CD4-positive, CD25-positive, alpha-beta regulatory T cell (primary cell): ENCODE results near the gene FLYWCH1. TPM values are rescaled to one million over a fixed set of nuclear protein-coding genes. Genes with fewer than 3 reads are reported as not detected.
A peak's percentile ranks its signal among the peaks of the same experiment; 100 is the strongest.

Experiments
- ATAC-seq, 2 donors: fragments of 150-1000 bp; cut with Tn5 transposase; one replicate each; pipeline ENCODE4 v1.10.0; 2021; ENCODE audit warnings: low read depth in 2 of 2, moderate number of reproducible peaks in 2 of 2, moderate library complexity in 1 of 2
- DNase-seq, 3 donors: peaks; one replicate each; pipeline versions ENCODE4 v3.0.0 to v3.0.0-alpha.2; 2012 to 2022; ENCODE audit warnings: mixed read lengths in 1 of 3
- H3K27ac ChIP-seq: one replicate; pipeline ENCODE4 v1.7.0; 2013; ENCODE audit warnings: mild to moderate bottlenecking, low read length; ENCODE audit not compliant: insufficient read depth, poor library complexity, severe bottlenecking
- H3K27me3 ChIP-seq: one replicate; pipeline ENCODE4 v1.7.0; 2013; ENCODE audit warnings: low read length; ENCODE audit not compliant: control insufficient read depth, insufficient read depth
- H3K36me3 ChIP-seq: one replicate; pipeline ENCODE4 v1.7.0; 2013; ENCODE audit warnings: mild to moderate bottlenecking, low read length, moderate library complexity; ENCODE audit not compliant: control insufficient read depth, insufficient read depth
- H3K4me1 ChIP-seq: 2 replicates; pipeline ENCODE4 v1.7.0; 2013; ENCODE audit warnings: mild to moderate bottlenecking, low read length; ENCODE audit not compliant: insufficient read depth, control insufficient read depth, poor library complexity, severe bottlenecking
- H3K4me3 ChIP-seq: one replicate; pipeline ENCODE4 v1.7.0; 2013; ENCODE audit warnings: low read depth, mild to moderate bottlenecking, low read length, moderate library complexity
- H3K9me3 ChIP-seq, 2 experiments: 1 replicate in 1 of 2; 2 replicates in 1 of 2; pipeline ENCODE4 v1.7.0; 2013; ENCODE audit warnings: low read length in 2 of 2, mild to moderate bottlenecking in 1 of 2, moderate library complexity in 1 of 2; ENCODE audit not compliant: control insufficient read depth in 2 of 2
- H3K27ac Mint-ChIP-seq, 3 donors: one replicate each; pipeline ENCODE4 v1.8.0; 2020 to 2022; ENCODE audit warnings: mild to moderate bottlenecking in 3 of 3, mixed read lengths in 3 of 3, moderate library complexity in 2 of 3
- H3K27me3 Mint-ChIP-seq: one replicate; pipeline ENCODE4 v1.8.0; 2022; ENCODE audit warnings: mild to moderate bottlenecking, mixed read lengths
- H3K36me3 Mint-ChIP-seq: one replicate; pipeline ENCODE4 v1.8.0; 2020; ENCODE audit warnings: mixed read lengths
- H3K4me1 Mint-ChIP-seq, 4 donors: one replicate each; pipeline ENCODE4 v1.8.0; 2020 to 2022; ENCODE audit warnings: mixed read lengths in 4 of 4, mild to moderate bottlenecking in 1 of 4
- H3K4me3 Mint-ChIP-seq, 4 donors: one replicate each; pipeline ENCODE4 v1.8.0; 2020 to 2022; ENCODE audit warnings: mild to moderate bottlenecking in 4 of 4, mixed read lengths in 4 of 4, moderate library complexity in 3 of 4
- H3K9me3 Mint-ChIP-seq, 7 donors: one replicate each; pipeline ENCODE4 v1.8.0; 2020 to 2022; ENCODE audit warnings: mixed read lengths in 7 of 7, mild to moderate bottlenecking in 3 of 7, moderate library complexity in 2 of 7
- polyA plus RNA-seq, 4 donors: library from polyadenylated mRNA; unstranded; fragments of 300-500 nt; fragmentation: Illumina TruSeq; gene quantifications; one replicate each; pipeline ENCODE4 v1.2.3, GENCODE V29; 2021
- total RNA-seq: library from RNA; stranded (reverse); gene quantifications from one replicate; pipeline ENCODE4 v1.2.3, GENCODE V29; 2022

FLYWCH1 gene
- total and polyA plus RNA-seq, 5 donors from 2014 or later: 6.6 to 74.8 (median 13.1) TPM

DNA sequence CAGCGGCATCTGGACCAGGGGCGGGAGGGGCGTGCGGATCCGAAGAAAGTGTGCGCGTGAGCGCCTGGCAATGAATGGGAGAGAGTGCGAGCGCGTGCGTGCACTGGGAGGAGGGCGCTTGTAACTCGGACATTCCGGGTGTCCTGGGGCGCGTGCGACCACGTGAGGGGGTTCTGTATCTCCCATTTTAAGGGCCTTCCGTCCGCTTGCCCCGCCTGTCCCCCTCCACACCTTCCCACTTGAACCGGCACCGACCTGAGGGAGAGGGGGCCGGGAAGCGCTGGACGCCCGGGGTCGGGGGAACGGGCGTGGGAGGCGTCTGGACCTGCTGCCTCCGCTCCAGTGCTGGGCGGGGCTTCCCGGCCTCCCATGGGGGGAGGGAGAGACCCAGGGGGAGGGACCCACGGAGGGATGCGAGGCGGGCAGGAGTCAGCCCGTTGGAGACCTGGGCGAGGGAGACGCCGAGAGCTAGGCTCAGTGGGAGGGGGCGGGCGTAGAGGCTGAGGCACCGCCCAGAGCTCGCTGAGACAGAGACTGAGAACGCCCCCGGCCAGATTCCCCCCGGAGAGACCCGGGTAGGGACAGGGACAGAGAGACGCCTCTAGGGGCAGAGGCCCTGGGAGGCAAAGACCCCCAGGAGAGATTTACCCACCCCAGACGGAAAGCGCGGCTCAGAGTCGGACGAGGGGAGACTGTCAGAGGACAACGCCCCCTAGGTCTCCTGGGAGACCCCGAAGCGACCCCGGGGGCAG is 52.2 kb downstream of the FLYWCH1 start, which contains the start of gene KREMEN2:
KREMEN2 (plus strand) TSS at position 553 of the 752 bp plus-strand sequence. CDS start 246 bp downstream, outside the sequence.
- Mint-ChIP-seq H3K4me3 (peak within 1 kb of the TSS; percentile 83 to 87 (median 84)), H3K36me3 (no peaks in the 10 kb centered on the region), H3K4me1 (peaks cover 0 to 44% (median 8%) of the 10 kb centered on the region in 4 donors), H3K27ac (peak within 1 kb of the TSS in 2 of 3 donors; percentile 5 to 82), H3K9me3 (peaks cover 0 to 1% (median 0%) of the 10 kb centered on the region in 7 donors), H3K27me3 (peaks cover 49% of the 10 kb centered on the region)
- no peak within 1 kb of the TSS for H3K27ac ChIP-seq
- peaks cover 3% of the 10 kb centered on the region for H3K27me3 ChIP-seq
- no peak within 1 kb of the TSS for H3K4me3 ChIP-seq
- no peaks in the 10 kb centered on the region for H3K9me3 ChIP-seq
- peaks cover 67% of the 10 kb centered on the region for H3K4me1 ChIP-seq
- DNase-seq: no peak
- no peaks in the 10 kb centered on the region for H3K36me3 ChIP-seq
- no peak for ATAC-seq

DNA sequence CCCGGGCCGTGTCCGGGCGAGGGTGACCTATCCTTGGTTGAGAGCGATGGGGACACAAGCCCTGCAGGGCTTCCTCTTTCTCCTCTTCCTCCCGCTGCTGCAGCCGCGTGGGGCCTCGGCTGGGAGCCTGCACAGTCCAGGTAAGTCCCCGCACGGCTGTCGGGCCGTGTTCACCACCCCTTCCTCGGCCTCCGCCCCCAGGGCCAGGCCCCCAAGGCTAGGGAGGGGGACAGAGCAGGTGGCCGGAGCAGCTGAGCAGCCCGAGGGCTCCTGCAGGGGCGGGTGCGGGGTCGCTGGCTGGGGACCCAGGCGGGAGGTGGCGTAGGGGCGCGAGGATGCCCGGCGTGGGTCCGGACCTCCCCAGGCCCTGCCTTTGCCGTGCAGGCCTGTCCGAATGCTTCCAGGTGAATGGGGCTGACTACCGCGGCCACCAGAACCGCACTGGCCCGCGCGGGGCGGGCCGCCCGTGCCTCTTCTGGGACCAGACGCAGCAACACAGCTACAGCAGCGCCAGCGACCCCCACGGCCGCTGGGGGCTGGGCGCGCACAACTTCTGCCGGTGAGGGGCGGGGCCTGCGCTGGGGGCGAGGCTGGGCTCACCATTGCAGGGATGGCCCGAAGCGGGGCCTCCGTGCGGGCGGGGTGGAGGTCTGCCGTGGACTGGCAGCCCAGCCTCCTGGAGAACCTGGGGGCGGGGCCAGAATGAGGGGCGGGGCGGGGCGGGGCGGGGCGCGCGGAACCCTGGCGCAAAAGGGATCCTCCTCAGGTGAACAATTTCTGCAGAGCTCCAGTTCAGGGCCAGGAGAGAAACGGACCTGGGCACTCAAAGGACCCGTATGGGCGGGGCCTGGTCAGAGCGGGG is 53.0 kb downstream of the FLYWCH1 start:
- H3K9me3 ChIP-seq: no peaks in the 10 kb centered on the region
- H3K27me3 ChIP-seq: peaks cover 3% of the 10 kb centered on the region
- peaks cover 70% of the 10 kb centered on the region for H3K4me1 ChIP-seq
- H3K36me3 ChIP-seq: no peaks in the 10 kb centered on the region
- Mint-ChIP-seq H3K36me3 (no peaks in the 10 kb centered on the region), H3K9me3 (peaks cover 0 to 1% (median 0%) of the 10 kb centered on the region in 7 donors), H3K27ac (peak overlapping the region in 1 of 3 donors; percentile 5), H3K4me1 (peaks cover 0 to 44% (median 8%) of the 10 kb centered on the region in 4 donors), H3K27me3 (peaks cover 50% of the 10 kb centered on the region), H3K4me3 (peak overlapping the region; percentile 69 to 87 (median 78))
- no peak overlapping the region for H3K4me3 ChIP-seq
- H3K27ac ChIP-seq: no peak overlapping the region
- ATAC-seq (peak; percentile 12 to 18), DNase-seq (peak; percentile 50 to 66 (median 59))

DNA sequence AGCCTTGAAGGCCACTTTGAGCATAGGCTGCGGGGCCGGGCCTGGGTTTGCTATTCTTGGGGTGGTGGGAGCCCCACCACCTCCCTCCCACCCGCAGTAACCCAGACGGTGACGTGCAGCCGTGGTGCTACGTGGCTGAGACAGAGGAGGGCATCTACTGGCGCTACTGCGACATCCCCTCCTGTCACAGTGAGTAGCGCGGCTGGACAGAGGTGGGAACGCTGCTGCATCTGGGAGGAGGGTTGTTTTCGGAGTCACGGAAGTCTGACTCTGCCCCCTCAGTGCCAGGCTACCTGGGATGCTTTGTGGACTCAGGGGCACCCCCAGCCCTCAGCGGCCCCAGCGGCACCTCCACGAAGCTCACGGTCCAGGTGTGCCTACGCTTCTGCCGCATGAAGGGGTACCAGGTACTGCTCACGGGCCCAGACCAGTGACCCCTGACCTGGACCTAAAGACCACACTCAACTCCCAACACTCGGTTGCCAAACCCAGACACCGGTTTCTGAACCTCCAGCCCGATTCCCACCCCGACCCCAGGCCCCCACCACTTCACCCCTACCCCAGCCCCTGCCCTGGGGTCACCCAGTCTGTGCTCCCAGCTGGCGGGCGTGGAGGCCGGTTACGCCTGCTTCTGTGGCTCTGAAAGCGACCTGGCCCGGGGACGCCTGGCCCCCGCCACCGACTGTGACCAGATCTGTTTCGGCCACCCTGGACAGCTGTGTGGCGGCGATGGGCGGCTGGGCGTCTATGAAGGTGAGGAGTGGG is 54.5 kb downstream of the FLYWCH1 start:
- no peak for ATAC-seq
- no peak overlapping the region for H3K27ac ChIP-seq
- no peak overlapping the region for H3K27ac Mint-ChIP-seq
- peaks cover 0 to 54% (median 8%) of the 10 kb centered on the region in 4 donors for H3K4me1 Mint-ChIP-seq
- H3K4me3 ChIP-seq: no peak overlapping the region
- no peaks in the 10 kb centered on the region for H3K36me3 ChIP-seq
- H3K27me3 ChIP-seq: peaks cover 3% of the 10 kb centered on the region
- no peak for DNase-seq
- H3K27me3 Mint-ChIP-seq: peaks cover 45% of the 10 kb centered on the region
- no peaks in the 10 kb centered on the region for H3K9me3 ChIP-seq
- H3K4me1 ChIP-seq: peaks cover 81% of the 10 kb centered on the region
- H3K9me3 Mint-ChIP-seq: peaks cover 0 to 1% (median 0%) of the 10 kb centered on the region in 7 donors
- no peaks in the 10 kb centered on the region for H3K36me3 Mint-ChIP-seq
- H3K4me3 Mint-ChIP-seq: peak overlapping the region; percentile 19 to 69 (median 52)

DNA sequence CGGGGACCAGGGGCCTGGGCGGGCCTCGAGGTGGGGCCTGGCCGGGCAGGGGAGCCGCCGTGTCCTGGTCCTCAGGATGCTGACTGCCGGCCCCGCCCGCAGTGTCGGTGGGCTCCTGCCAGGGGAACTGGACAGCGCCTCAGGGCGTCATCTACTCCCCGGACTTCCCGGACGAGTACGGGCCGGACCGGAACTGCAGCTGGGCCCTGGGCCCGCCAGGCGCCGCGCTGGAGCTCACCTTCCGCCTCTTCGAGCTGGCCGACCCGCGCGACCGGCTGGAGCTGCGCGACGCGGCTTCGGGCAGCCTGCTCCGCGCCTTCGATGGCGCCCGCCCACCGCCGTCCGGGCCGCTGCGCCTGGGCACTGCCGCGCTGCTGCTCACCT is 55.1 kb downstream of the FLYWCH1 start:
- peaks cover 3% of the 10 kb centered on the region for H3K27me3 ChIP-seq
- no peak overlapping the region for H3K4me3 ChIP-seq
- no peaks in the 10 kb centered on the region for H3K9me3 ChIP-seq
- H3K36me3 ChIP-seq: no peaks in the 10 kb centered on the region
- H3K4me1 Mint-ChIP-seq: peaks cover 0 to 52% (median 6%) of the 10 kb centered on the region in 4 donors
- H3K36me3 Mint-ChIP-seq: no peaks in the 10 kb centered on the region
- H3K27ac Mint-ChIP-seq: no peak overlapping the region
- no peak overlapping the region for H3K27ac ChIP-seq
- H3K4me3 Mint-ChIP-seq: no peak overlapping the region
- no peak for ATAC-seq
- peaks cover 81% of the 10 kb centered on the region for H3K4me1 ChIP-seq
- DNase-seq: no peak
- peaks cover 0 to 1% (median 0%) of the 10 kb centered on the region in 7 donors for H3K9me3 Mint-ChIP-seq
- peaks cover 43% of the 10 kb centered on the region for H3K27me3 Mint-ChIP-seq

DNA sequence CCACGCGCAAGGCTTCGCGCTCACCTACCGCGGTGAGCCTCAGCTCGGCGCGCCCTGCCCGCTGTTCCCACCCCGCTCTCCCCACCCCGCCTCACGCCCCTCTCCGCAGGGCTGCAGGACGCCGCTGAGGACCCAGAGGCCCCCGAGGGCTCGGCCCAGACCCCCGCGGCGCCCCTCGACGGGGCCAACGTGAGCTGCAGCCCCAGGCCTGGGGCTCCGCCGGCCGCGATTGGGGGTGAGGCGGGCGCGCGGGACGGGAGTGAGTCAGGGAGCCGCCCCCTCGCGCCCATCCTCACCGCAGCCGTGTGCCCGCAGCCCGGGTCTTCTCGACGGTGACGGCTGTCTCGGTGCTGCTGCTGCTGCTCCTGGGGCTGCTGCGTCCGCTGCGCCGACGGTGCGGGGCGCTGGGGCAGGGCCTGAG is 55.5 kb downstream of the FLYWCH1 start:
- H3K4me3 Mint-ChIP-seq: peak overlapping the region in 1 of 4 donors; percentile 24
- peaks cover 0 to 1% (median 0%) of the 10 kb centered on the region in 7 donors for H3K9me3 Mint-ChIP-seq

DNA sequence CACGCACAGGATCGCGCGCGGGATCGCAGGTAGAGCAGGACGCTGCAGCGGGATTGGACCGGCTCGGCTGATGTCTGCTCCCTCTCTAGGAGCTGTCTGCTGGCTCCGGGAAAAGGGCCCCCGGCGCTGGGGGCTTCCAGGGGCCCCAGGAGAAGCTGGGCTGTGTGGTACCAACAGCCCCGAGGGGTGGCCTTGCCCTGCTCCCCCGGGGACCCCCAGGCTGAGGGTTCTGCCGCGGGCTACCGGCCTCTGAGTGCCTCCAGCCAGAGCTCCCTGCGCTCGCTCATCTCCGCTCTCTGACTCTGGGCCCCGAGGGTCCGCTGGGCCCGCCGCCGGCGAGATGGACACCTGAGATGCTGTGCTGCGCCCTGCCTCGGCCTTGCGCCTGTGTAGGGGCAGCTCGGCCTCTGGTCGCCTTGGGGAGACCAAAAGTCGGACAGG is 56.0 kb downstream of the FLYWCH1 start:
- Mint-ChIP-seq H3K4me1 (peaks cover 0 to 48% (median 4%) of the 10 kb centered on the region in 4 donors), H3K27ac (no peak overlapping the region)
- H3K4me3 ChIP-seq: no peak overlapping the region

More for the DNA sequence above, 55.5 kb downstream of the FLYWCH1 start:
- no peaks in the 10 kb centered on the region for H3K36me3 ChIP-seq
- no peak for DNase-seq
- ATAC-seq: no peak
- Mint-ChIP-seq H3K4me1 (peaks cover 0 to 51% (median 4%) of the 10 kb centered on the region in 4 donors), H3K27ac (no peak overlapping the region), H3K36me3 (no peaks in the 10 kb centered on the region), H3K27me3 (peaks cover 43% of the 10 kb centered on the region)
- peaks cover 78% of the 10 kb centered on the region for H3K4me1 ChIP-seq
- no peaks in the 10 kb centered on the region for H3K9me3 ChIP-seq
- no peaks in the 10 kb centered on the region for H3K27me3 ChIP-seq
- H3K4me3 ChIP-seq: no peak overlapping the region
- no peak overlapping the region for H3K27ac ChIP-seq

DNA sequence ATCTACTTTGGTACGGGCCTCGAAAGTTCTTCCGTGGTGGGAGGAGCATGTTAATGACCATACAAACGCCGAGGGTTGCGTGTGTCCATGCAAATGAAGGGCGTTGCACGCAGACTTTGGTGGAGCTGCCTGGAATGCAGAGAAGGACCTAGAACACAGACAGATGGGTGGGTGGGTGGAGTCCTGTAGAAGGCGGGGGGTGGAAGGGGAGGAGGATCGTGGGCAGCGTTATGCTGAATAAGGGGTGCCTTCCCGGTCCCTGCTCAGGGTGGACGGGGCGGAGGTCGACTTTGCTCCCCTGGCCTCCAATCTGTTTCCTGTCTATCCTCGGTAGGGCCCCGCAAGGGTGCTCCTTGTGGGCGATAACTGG is 56.6 kb downstream of the FLYWCH1 start:
- peaks cover 42% of the 10 kb centered on the region for H3K27me3 Mint-ChIP-seq
- peaks cover 0 to 1% (median 0%) of the 10 kb centered on the region in 7 donors for H3K9me3 Mint-ChIP-seq
- H3K9me3 ChIP-seq: no peaks in the 10 kb centered on the region
- DNase-seq: no peak
- H3K27ac Mint-ChIP-seq: no peak overlapping the region
- peaks cover 0 to 45% (median 4%) of the 10 kb centered on the region in 4 donors for H3K4me1 Mint-ChIP-seq
- no peak overlapping the region for H3K4me3 ChIP-seq
- H3K36me3 Mint-ChIP-seq: no peaks in the 10 kb centered on the region
- no peak for ATAC-seq
- H3K27ac ChIP-seq: no peak overlapping the region
- peak overlapping the region; percentile 80 to 87 (median 85) for H3K4me3 Mint-ChIP-seq
- H3K27me3 ChIP-seq: no peaks in the 10 kb centered on the region
- peaks cover 68% of the 10 kb centered on the region for H3K4me1 ChIP-seq
- H3K36me3 ChIP-seq: no peaks in the 10 kb centered on the region

More for the DNA sequence above, 56.0 kb downstream of the FLYWCH1 start:
- H3K27me3 ChIP-seq: no peaks in the 10 kb centered on the region
- peaks cover 74% of the 10 kb centered on the region for H3K4me1 ChIP-seq
- no peaks in the 10 kb centered on the region for H3K9me3 ChIP-seq
- no peaks in the 10 kb centered on the region for H3K36me3 ChIP-seq
- no peak for ATAC-seq
- Mint-ChIP-seq H3K36me3 (no peaks in the 10 kb centered on the region), H3K27me3 (peaks cover 42% of the 10 kb centered on the region), H3K9me3 (peaks cover 0 to 1% (median 0%) of the 10 kb centered on the region in 7 donors), H3K4me3 (peak overlapping the region; percentile 68 to 87 (median 82))
- DNase-seq: no peak
- H3K27ac ChIP-seq: no peak overlapping the region
